ENCODE results near the gene FIGNL2.

GRCh38 chr12:51874486-51874885 lies 26.0 kb upstream of the FIGNL2 start:
- no peak for TF ChIP-seq CTCF (conservative IDR thresholded peaks at IDR 0.05; ENCODE audit: low read depth, low read length)
- TF ChIP-seq EZH2phosphoT487 (IDR thresholded peaks at IDR 0.05; ENCODE audit: borderline replicate concordance, low read length): no peak
- TF ChIP-seq EZH2 (IDR thresholded peaks at IDR 0.05; ENCODE audit: low read length, unreplicated experiment): no peak

Data from PC-3 (cell line).